ENCODE results near the gene CCL22.
"Not testable (repeated sequence)": the region's sequence is repeated elsewhere in the genome, so short reads cannot be mapped to it uniquely, and the experiment has no call there.

The CCL22 gene

GRCh38 chr16:57358527-57359095 is at the start of gene CCL22:
TSS of gene CCL22 (plus strand) at chr16:57358783. CDS start at chr16:57358817, 34 bp downstream.
- no peak for DNase-seq (ENCODE audit: low spot score)

GRCh38 chr16:57310801-57311200 is 47.8 kb upstream of the CCL22 start:
- DNase-seq (ENCODE audit: low spot score), result no peak

GRCh38 chr16:57313509-57313908 is 45.1 kb upstream of the CCL22 start:
- no peak for DNase-seq (ENCODE audit: low spot score)

- DNase-seq (ENCODE audit: low spot score), result no peak
Observed at GRCh38 chr16:57314161-57314785, 44.3 kb upstream of the CCL22 start.

- DNase-seq (ENCODE audit: low spot score), result no peak
Observed at GRCh38 chr16:57315416-57315815, 43.2 kb upstream of the CCL22 start.

- DNase-seq (ENCODE audit: low spot score), result peak; percentile 92
Observed at GRCh38 chr16:57316390-57317017, 42.1 kb upstream of the CCL22 start.

GRCh38 chr16:57318240-57318970 is 40.2 kb upstream of the CCL22 start:
- peak; percentile 17 for DNase-seq (ENCODE audit: low spot score)

GRCh38 chr16:57319646-57320045 is 38.9 kb upstream of the CCL22 start:
- no peak for DNase-seq (ENCODE audit: low spot score)

GRCh38 chr16:57324749-57325148 is 33.8 kb upstream of the CCL22 start:
- no peak for DNase-seq (ENCODE audit: low spot score)

- DNase-seq (ENCODE audit: low spot score), result no peak
Observed at GRCh38 chr16:57325458-57325857, 33.1 kb upstream of the CCL22 start.

- DNase-seq (ENCODE audit: low spot score), result no peak
Observed at GRCh38 chr16:57329718-57330327, 28.8 kb upstream of the CCL22 start.

- DNase-seq (ENCODE audit: low spot score), result no peak
Observed at GRCh38 chr16:57331355-57331754, 27.2 kb upstream of the CCL22 start.

- DNase-seq (ENCODE audit: low spot score), result no peak
Observed at GRCh38 chr16:57333402-57333801, 25.2 kb upstream of the CCL22 start.

GRCh38 chr16:57335366-57335765 is 23.2 kb upstream of the CCL22 start:
- DNase-seq (ENCODE audit: low spot score), result no peak

- no peak for DNase-seq (ENCODE audit: low spot score)
Observed at GRCh38 chr16:57341062-57341440, 17.5 kb upstream of the CCL22 start.

GRCh38 chr16:57341441-57342303 is 16.9 kb upstream of the CCL22 start:
- DNase-seq (ENCODE audit: low spot score), result peak; percentile 91

GRCh38 chr16:57342606-57343005 is 16.0 kb upstream of the CCL22 start:
- DNase-seq (ENCODE audit: low spot score), result not testable (repeated sequence)

GRCh38 chr16:57343221-57343620 is 15.4 kb upstream of the CCL22 start:
- DNase-seq (ENCODE audit: low spot score), result no peak

GRCh38 chr16:57344094-57344493 is 14.5 kb upstream of the CCL22 start:
- DNase-seq (ENCODE audit: low spot score), result not testable (repeated sequence)

GRCh38 chr16:57345021-57345420 is 13.6 kb upstream of the CCL22 start:
- no peak for DNase-seq (ENCODE audit: low spot score)

GRCh38 chr16:57345666-57346204 is 12.8 kb upstream of the CCL22 start:
- DNase-seq (ENCODE audit: low spot score), result no peak
